HCT116 (cell line): ENCODE measurements around the gene TBC1D2B.

Experiments used
- CTCF ChIP-seq, 3 experiments: fragments of 200-600 bp in 1 of 3; sonication (generic) in 1 of 3; IDR thresholded peaks in 2 of 3; conservative IDR thresholded peaks in 1 of 3; 2 replicates each; pipeline ENCODE4 v1.5.1; 2012 to 2017; ENCODE audit warnings: low read depth in 2 of 3, low read length in 2 of 3, antibody characterized with exemption in 1 of 3, borderline replicate concordance in 1 of 3, control low read depth in 1 of 3, mild to moderate bottlenecking in 1 of 3, mixed read lengths in 1 of 3, mixed run types in 1 of 3, moderate library complexity in 1 of 3; ENCODE audit not compliant: insufficient read depth in 1 of 3
- EZH2 ChIP-seq: fragments of 200-600 bp; sonication (generic); IDR thresholded peaks from 2 replicates; pipeline ENCODE4 v1.6.1; 2017; ENCODE audit warnings: antibody characterized with exemption, mixed run types
- POLR2A ChIP-seq: IDR thresholded peaks from 2 replicates; pipeline ENCODE4 v1.7.0; 2011; ENCODE audit warnings: borderline replicate concordance; ENCODE audit not compliant: insufficient read depth, insufficient read length; ENCODE audit errors: extremely low read depth
- YY1 ChIP-seq: IDR thresholded peaks from 2 replicates; pipeline ENCODE4 v1.6.1; 2011; ENCODE audit warnings: low read length, low read depth, moderate library complexity, mild to moderate bottlenecking; ENCODE audit not compliant: insufficient replicate concordance; ENCODE audit errors: extremely low read depth

GRCh38 chr15:78035321-78035751, 42.2 kb downstream of the TBC1D2B start:
- TF ChIP-seq EZH2 (no peak), POLR2A (no peak), YY1 (no peak), CTCF (IDR thresholded peaks at IDR 0.05 in 2 of 3, conservative IDR thresholded peaks at IDR 0.05 in 1 of 3; ENCODE audit: borderline replicate concordance in 1 of 3, insufficient read depth in 1 of 3, low read depth in 2 of 3, low read length in 2 of 3) (no peak)
